Hepatocyte (in vitro differentiated cells): Measurements from ENCODE around the gene RIPPLY3. TPM values are rescaled to one million over a fixed set of nuclear protein-coding genes. Genes with fewer than 3 reads are reported as not detected.
A peak's percentile ranks its signal among the peaks of the same experiment; 100 is the strongest.

ENCODE experiments used
- DNase-seq: peaks from one replicate; pipeline ENCODE4 v3.0.0-alpha.2; 2016; ENCODE audit warnings: low spot score
- H2AFZ ChIP-seq: fragments of 200-600 bp; sonication (generic); 2 replicates; pipeline ENCODE4 v1.6.0; 2016; ENCODE audit warnings: antibody characterized with exemption, mild to moderate bottlenecking
- H3K27ac ChIP-seq: fragments of 200-600 bp; sonication (generic); 2 replicates; pipeline ENCODE4 v1.5.1; 2016; ENCODE audit warnings: mild to moderate bottlenecking
- H3K27me3 ChIP-seq: fragments of 200-600 bp; sonication (generic); 2 replicates; pipeline ENCODE4 v1.6.1; 2016
- H3K36me3 ChIP-seq: fragments of 200-600 bp; sonication (generic); replicated peaks from 2 replicates; pipeline ENCODE4 v1.5.1; 2016; ENCODE audit warnings: low read depth; ENCODE audit not compliant: insufficient read depth
- H3K4me1 ChIP-seq: fragments of 200-600 bp; sonication (generic); 2 replicates; pipeline ENCODE4 v1.5.1; 2016; ENCODE audit warnings: mild to moderate bottlenecking, moderate library complexity; ENCODE audit not compliant: insufficient read depth
- H3K4me2 ChIP-seq: fragments of 200-600 bp; sonication (generic); 2 replicates; pipeline ENCODE4 v1.6.0; 2016
- H3K4me3 ChIP-seq: fragments of 200-600 bp; sonication (generic); 2 replicates; pipeline ENCODE4 v1.5.1; 2016; ENCODE audit warnings: mild to moderate bottlenecking
- H3K79me2 ChIP-seq: fragments of 200-600 bp; sonication (generic); 2 replicates; pipeline ENCODE4 v1.6.0; 2017; ENCODE audit warnings: mild to moderate bottlenecking
- H3K9me2 ChIP-seq: fragments of 200-600 bp; sonication (generic); replicated peaks from 2 replicates; pipeline ENCODE4 v1.6.0; 2017; ENCODE audit warnings: mild to moderate bottlenecking; ENCODE audit not compliant: insufficient read depth
- H3K9me3 ChIP-seq: fragments of 200-600 bp; sonication (generic); 2 replicates; pipeline ENCODE4 v1.5.1; 2016; ENCODE audit warnings: low read depth, mild to moderate bottlenecking
- H4K20me1 ChIP-seq: fragments of 200-600 bp; sonication (generic); 2 replicates; pipeline ENCODE4 v1.6.0; 2016; ENCODE audit warnings: mild to moderate bottlenecking; ENCODE audit not compliant: insufficient read depth, poor library complexity, severe bottlenecking
- EZH2 ChIP-seq: fragments of 200-600 bp; sonication (generic); IDR thresholded peaks from 2 replicates; pipeline ENCODE4 v1.6.1; 2016; ENCODE audit warnings: antibody characterized with exemption, mild to moderate bottlenecking, borderline replicate concordance
- EZH2phosphoT487 ChIP-seq: fragments of 200-600 bp; sonication (generic); IDR thresholded peaks from one replicate; pipeline ENCODE4 v1.6.1; 2018; ENCODE audit warnings: antibody characterized with exemption, mild to moderate bottlenecking, low read depth, moderate library complexity; ENCODE audit not compliant: unreplicated experiment, severe bottlenecking
- WGBS: methylation state at CpG from one replicate; pipeline ENCODE4 v1.1.6; 2016; ENCODE audit warnings: low lambda C conversion rate; ENCODE audit errors: missing lambda C conversion rate; 5-methylcytosine and 5-hydroxymethylcytosine counted together
- polyA plus RNA-seq: library from polyadenylated mRNA; unstranded; fragments of >200 nt; fragmentation: Nextera tagmentation; extraction: Ambion mirVana; gene quantifications from 2 replicates; pipeline ENCODE4 v1.2.1, GENCODE V29; 2016
- total RNA-seq: library from RNA; depleted of rRNA; stranded (reverse); fragments of >200 nt; gene quantifications from 2 replicates; pipeline ENCODE4 v1.2.3, GENCODE V29; 2014
- TF ChIP-seq, protein P1 (sequence below): fragments of 200-600 bp; sonication (generic); IDR thresholded peaks from 2 replicates; pipeline ENCODE4 v1.5.1; 2016; ENCODE audit warnings: antibody characterized with exemption, mild to moderate bottlenecking; ENCODE audit not compliant: poor library complexity

The RIPPLY3 gene
- total and polyA plus RNA-seq, 2 experiments from 2014 or later: 0.17 to 1.0 TPM

DNA sequence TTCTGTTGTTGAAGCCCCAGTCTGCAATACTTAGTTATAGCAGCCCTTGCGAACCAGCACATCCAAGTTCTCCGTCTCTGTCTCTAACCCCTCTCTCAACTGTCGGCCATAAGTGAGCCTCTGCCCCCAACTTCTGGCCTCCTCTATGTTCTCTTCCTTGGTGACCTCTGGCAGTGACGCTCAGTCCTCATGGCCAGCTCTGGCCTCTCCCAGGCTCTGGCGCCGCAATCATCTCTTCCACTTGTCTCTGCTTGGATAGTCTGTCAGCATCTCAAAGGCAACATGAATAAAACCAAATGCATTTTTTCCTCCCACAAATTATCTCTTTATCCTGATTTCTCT lies 31.7 kb upstream of the RIPPLY3 start:
- Histone ChIP-seq H3K4me1 (no peaks in the 10 kb centered on the region), H3K79me2 (no peaks in the 10 kb centered on the region), H2AFZ (no peak overlapping the region), H3K36me3 (no peaks in the 10 kb centered on the region), H3K9me3 (no peaks in the 10 kb centered on the region), H3K27me3 (no peaks in the 10 kb centered on the region), H3K4me2 (no peak overlapping the region), H3K4me3 (no peak overlapping the region), H4K20me1 (no peaks in the 10 kb centered on the region), H3K9me2 (no peaks in the 10 kb centered on the region), H3K27ac (no peak overlapping the region)
- WGBS: 89% methylated on average over 6 of the region's 6 CpGs
- no peak for DNase-seq
- TF ChIP-seq EZH2phosphoT487: no peak
- no peak for TF ChIP-seq EZH2
- TF ChIP-seq, protein P1, sequence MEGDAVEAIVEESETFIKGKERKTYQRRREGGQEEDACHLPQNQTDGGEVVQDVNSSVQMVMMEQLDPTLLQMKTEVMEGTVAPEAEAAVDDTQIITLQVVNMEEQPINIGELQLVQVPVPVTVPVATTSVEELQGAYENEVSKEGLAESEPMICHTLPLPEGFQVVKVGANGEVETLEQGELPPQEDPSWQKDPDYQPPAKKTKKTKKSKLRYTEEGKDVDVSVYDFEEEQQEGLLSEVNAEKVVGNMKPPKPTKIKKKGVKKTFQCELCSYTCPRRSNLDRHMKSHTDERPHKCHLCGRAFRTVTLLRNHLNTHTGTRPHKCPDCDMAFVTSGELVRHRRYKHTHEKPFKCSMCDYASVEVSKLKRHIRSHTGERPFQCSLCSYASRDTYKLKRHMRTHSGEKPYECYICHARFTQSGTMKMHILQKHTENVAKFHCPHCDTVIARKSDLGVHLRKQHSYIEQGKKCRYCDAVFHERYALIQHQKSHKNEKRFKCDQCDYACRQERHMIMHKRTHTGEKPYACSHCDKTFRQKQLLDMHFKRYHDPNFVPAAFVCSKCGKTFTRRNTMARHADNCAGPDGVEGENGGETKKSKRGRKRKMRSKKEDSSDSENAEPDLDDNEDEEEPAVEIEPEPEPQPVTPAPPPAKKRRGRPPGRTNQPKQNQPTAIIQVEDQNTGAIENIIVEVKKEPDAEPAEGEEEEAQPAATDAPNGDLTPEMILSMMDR: no peak

DNA sequence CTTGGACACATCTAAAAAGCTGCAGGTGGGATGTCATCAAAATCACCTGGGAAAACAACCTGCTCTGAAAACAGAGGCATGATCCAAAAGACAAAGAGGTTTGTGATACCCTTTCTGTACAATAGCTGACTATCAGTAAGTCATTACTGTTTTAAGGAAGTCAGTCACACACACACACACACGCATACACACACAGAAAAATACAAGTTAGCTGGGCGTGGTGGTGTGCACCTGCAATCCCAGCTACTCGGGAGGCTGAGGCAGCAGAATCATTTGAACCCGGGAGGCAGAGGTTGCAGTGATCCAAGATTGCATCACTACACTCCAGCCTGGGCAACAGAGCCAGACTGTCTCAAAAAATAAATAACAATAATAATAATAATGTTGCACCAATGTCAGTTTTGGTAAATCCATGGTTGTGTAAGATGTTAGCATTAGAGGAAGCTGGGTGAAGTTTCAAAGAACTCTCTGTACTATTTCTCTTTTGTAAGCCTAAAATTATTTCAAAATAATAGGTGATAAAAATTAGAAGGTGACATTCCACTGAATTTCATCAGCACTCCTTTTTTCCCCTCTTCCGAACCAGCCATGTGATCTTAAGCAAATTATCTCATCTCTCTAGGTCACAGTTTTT lies 30.2 kb upstream of the RIPPLY3 start:
- no peak for DNase-seq
- Histone ChIP-seq H3K27ac (no peak overlapping the region), H2AFZ (no peak overlapping the region), H4K20me1 (no peaks in the 10 kb centered on the region), H3K36me3 (no peaks in the 10 kb centered on the region), H3K4me3 (no peak overlapping the region), H3K9me3 (no peaks in the 10 kb centered on the region), H3K4me1 (no peaks in the 10 kb centered on the region), H3K79me2 (no peaks in the 10 kb centered on the region), H3K9me2 (no peaks in the 10 kb centered on the region), H3K4me2 (no peak overlapping the region), H3K27me3 (no peaks in the 10 kb centered on the region)
- TF ChIP-seq, protein P1: no peak
- WGBS: 87% methylated on average over 5 of the region's 5 CpGs

DNA sequence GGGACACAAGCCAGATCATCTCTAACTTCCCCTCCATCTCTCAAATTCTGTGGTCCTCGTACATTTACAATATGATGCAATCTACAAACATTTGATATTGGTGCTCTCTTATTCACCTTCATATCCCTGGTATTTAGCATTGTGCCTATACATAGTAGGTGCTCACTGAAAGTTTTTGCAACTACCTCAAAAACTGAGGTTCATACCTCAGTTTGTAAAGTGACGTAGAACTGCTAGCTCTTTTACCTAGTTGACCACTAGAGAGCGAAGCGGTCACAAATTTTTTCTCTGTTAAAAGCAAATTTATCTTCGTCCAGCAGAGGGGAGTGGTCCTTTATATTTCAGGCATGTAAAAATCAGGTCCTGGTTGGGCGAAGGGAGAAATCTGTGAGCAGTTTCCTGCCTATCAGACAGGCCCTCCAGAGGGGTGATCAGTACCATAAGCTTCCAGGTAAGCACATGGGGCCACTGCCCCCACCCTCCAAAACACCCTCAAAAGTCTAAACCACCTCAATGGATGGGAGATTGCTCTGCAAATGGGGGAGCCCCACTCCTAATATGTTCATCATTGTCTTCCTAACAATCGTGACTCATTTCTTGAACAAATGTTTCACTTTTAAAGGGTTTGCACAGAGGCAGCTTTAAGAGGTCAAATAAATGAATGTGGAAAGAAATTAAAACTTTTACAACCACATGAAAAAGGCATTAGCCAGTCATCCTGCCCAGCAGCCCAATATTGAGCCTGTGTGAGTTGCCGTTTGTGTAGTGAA lies 29.4 kb upstream of the RIPPLY3 start:
- TF ChIP-seq, protein P1: peak; percentile 89
- TF ChIP-seq EZH2phosphoT487: no peak
- no peaks in the 10 kb centered on the region for H3K79me2 ChIP-seq
- WGBS: 35% methylated on average over 8 of the region's 8 CpGs
- no peaks in the 10 kb centered on the region for H3K4me1 ChIP-seq
- H3K4me3 ChIP-seq: no peak overlapping the region
- H3K27me3 ChIP-seq: no peaks in the 10 kb centered on the region
- H3K36me3 ChIP-seq: no peaks in the 10 kb centered on the region
- H2AFZ ChIP-seq: no peak overlapping the region
- no peak overlapping the region for H3K4me2 ChIP-seq
- peak; percentile 80 for DNase-seq
- H3K9me3 ChIP-seq: no peaks in the 10 kb centered on the region
- no peaks in the 10 kb centered on the region for H4K20me1 ChIP-seq
- no peak overlapping the region for H3K27ac ChIP-seq
- H3K9me2 ChIP-seq: no peaks in the 10 kb centered on the region
